Activated effector memory CD4-positive, alpha-beta T cell treated with anti-CD3 and anti-CD28 coated beads, Interleukin-2, amount 50 U/mL, for 16 hours (primary cell): ENCODE measurements around the gene ANO6.
"Not testable (repeated sequence)": the region's sequence is repeated elsewhere in the genome, so short reads cannot be mapped to it uniquely, and the experiment has no call there.

Source experiments
- DNase-seq: peaks from one replicate; pipeline ENCODE4 v3.0.0-alpha.2; 2020

ANO6 gene

DNA sequence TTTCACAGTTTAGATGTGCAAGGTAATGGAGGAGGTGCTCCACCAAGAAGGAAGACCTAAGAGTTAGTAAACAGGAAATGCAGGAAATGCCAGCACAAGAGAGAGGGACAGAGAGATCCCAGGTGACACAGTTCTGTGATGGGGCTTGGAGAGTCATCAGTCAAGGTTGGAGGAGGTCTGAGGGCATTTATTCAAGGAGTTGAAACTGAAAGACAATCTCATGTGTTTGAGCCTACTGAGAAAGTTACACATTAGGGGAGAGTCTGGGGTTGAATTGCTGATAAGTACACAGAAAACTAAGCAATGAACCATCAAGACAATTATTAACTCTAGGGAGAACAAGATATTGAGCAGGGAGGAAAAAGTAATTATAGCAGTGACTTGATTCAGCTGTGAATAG lies 138.5 kb downstream of the ANO6 start:
- no peak for DNase-seq

DNA sequence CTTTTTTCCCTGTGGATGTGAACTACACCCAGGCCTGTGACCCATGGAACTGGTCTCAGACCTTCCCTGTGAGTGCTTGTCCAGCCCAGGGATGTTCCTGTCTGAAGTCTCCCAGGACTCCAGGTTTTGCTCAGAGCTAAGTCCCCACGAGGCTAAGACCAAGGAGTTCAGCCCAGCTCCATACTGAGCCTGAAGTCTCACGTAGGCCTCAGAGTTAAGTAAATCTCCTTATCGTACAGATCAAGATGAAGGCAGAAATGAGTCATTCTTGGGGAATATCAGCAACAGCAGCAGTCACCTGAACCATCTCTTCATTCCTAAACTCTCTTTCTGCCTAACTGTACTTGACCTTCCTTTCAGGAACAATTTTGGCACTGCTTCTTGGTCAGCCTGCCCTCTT lies 139.8 kb downstream of the ANO6 start:
- no peak for DNase-seq

DNA sequence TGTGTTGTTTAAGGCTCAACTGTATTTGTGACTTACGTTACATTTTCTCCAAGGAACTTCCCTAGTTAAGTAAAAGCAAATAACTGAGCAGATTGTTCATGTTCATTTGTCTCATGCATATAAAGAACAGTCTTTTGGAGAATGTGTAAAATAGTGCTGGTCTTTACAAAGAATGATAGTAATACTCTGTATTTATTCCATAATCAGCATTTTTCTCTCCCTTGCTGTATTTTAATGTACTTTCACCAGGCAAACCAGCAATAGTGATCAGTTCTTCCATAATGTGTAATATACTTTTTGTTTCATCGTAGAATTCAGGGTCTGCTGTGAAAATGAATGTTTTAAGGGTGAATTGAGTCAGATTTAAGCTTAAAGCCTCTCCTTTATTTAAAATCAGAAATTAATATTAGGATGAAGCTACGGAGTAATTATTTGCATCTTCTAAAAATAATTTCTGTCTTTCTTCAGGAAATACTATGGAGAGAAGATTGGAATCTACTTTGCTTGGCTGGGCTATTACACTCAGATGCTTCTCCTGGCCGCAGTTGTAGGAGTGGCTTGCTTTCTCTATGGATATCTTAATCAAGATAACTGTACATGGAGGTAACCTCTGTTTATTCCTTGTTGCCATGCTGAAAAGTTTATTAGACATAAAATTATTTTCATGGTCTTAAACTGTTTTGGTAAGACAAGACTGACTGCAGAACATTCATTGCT lies 141.1 kb downstream of the ANO6 start:
- no peak for DNase-seq

DNA sequence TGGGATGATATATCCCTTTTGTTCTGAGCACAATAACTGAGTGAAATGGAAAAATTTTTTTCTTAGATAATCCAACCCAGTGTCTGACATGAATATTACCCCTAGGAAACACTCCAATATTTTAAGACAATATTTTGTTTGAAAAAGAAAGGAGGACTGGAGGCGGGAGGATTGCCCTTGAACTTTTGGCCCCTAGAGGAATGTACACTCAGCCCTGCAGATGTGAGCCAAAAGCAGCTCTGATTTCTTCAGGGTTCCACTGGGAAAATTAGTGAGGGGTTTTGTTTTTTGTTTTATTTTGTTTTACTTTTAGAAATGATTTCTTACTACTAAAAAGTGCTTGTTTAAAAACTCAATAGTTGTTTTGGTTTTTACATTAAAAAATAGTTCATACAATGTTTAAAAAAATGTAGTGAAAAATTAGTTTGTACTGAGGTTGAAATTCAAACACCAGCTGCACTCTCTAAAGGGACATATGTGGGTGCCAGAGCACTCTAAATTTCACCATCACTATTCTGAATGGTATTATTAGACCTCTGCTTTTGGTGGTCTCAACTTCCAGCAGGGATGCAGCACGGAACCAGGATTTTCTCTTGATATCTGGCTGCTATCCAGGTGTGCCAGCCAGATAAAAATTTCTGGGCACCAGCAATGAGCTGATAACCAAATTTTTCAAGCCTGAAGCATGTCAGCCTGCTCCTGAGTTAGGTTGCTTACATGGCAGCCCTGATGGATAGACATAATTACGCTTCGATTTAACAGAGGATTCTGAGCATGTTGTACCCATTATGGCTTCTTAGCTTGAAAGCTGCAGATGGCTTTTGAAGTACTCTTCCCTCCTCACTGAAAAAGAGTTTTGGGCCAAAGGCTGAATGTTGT lies 141.9 kb downstream of the ANO6 start:
- no peak for DNase-seq

DNA sequence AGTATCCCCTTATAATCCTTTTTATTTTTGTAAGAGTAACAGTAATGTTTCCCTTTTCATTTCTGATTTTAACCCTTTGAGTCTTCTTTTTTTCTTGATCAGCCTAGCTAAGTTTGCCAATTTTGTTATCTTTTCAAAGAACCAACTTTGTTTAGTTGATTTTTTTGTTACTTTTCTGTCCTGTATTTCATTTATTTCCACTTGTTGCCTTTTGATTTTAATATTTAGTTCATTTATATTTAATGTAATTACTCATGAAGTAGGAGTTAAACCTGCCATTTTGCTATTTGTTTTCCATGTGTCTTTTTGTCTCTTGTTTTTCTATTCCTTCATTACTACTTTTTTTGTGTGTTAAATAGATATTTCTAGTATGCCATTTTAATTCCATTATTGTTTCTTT lies 146.4 kb downstream of the ANO6 start:
- no peak for DNase-seq

DNA sequence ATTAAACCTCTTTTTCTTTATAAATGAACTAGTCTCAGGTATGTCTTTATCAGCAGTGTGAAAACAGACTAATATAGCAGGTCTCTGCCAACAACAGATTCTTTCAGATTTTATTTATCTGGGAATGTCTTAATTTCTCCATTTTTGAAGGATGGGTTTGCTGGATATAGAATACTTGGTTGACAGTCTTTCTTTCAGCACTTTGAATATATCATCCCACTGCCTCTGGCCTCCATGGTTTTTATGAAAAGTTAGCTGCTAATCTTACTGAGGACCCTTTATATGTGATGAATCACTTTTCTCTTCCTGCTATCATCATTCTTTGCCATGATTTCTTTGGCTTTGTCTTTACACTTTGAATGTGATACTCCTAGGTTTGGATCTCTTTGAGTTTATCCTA lies 148.0 kb downstream of the ANO6 start:
- DNase-seq: no peak

DNA sequence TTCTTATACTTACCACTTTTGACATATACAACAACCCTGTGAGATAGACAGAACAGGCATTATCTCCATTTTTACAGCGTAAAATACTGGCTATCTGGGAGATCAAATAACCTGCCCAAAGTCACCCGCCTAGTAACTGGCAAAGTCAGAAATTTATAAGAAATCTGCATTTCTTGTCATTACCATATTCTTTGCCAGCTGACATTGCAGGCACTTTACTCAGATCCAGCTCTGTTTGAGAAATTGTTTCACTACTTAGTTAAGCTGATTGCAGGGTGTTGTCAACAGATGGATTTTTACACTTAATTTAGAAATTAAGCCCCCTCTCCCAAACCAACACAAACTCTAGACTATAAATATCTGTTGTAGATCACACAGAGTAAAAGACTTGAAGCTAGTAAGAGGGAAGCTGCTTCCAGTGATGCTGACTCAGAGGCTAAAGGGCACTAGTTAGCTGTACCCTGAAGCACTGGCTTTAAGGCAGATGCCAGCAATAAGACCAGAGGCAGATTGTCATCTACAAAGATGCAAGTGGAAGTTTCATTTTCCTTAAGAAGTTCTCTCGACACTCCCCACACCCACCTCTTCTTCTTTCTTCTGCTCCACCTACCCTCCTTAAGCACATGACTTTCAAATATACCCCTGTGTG lies 153.1 kb downstream of the ANO6 start:
- DNase-seq: no peak

DNA sequence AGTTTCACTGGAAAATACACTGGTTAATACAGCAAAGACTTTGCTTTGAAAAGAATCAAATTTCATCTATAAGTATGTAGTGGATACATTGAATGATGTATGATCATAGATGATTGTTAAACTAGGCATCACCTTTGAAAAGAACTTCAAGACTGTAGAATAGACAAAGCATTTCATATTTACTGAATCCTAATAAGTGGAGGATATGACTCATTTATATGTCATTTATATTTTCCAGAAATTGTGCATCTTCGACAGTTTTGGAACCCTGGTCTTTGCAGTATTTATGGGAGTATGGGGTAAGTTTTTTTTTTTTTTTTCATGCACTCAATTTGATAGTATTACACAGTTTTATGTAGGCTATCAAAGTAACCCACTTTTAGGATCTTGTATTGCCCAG lies 161.9 kb downstream of the ANO6 start:
- no peak for DNase-seq

DNA sequence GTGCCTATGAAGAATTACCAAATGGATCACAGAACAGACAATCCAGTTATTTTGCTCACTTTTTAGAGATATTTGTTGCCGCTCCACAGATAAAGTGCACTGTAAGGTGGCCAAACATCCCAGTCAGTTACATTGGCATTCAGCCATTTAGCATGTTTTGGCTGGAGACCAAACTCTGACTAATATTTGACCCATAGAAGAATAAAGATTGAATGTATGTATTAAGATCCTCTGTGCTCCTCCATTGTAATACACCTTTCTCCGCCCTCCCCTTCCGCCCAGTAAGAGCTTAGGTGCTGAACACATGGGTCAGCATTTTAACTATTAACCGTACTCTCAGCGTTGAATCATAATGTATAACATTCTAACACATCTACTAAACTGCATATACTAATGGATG lies 163.4 kb downstream of the ANO6 start:
- no peak for DNase-seq

DNA sequence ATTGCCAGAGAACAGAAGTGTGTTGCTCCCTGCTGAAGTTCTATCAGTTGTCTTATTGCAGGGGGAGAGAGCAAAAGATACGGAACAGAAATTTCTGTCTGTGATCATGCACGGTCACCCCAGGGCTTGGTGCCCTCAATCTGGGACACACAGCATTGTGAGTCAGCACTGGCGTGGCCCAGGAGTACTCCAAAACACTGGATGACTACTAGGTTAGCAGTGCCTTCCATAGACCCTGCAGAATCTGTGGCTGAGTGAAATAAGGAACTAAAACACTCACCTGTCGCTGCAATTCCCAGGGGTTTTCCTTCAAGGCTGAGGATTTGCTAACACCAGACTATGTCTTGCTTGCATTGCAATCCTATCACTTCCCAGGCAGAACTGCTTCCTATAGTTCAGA lies 165.5 kb downstream of the ANO6 start:
- no peak for DNase-seq

DNA sequence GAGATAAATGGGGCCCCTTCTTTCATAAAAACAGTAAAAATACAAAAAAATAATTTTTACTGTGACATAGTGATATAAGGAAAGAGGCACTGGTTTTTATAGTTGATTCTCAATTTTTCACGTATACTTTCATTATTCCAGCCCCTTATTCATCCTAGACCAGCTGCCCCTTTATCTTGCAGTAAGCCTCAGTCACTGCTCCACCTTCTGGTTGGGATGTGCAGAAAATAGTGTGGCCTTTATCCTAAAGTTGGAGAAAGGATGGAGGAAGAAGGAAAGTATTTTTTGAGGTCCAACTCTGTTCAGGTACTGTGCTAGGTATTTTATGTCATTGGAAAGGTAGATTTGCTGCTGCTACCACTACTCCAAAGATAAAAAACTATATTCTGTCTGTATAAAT lies 172.7 kb downstream of the ANO6 start:
- DNase-seq: no peak

DNA sequence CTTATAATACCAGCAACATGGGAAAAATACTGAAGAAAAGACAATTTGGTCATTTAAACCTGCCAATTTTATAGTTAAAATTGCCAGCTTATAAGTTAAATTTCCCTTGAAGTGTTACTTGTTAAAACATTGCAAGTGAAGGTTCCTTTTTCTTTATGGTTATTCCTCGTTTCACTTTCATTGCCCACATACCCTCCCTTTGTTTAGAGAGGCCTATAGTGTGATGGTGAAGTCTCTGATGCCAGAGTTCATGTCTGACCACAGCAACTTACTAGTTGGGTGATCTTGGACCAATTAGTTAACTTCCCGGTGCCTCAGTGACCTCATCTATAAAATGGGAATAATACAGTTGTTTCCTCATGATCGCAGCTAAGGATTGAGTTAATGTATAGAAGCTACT lies 173.5 kb downstream of the ANO6 start:
- no peak for DNase-seq

DNA sequence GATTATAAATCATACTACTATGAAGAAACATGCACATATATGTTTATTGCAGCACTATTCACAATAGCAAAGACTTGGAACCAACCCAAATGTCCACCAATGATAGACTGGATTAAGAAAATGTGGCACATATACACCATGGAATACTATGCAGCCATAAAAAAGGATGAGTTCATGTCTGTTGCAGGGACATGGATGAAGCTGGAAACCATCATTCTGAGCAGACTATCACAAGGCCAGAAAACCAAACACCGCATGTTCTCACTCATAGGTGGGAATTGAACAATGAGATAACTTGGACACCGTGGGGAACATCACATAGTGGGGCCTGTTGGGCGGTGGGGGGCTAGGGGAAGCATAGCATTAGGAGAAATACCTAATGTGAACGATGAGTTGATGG lies 181.6 kb downstream of the ANO6 start:
- DNase-seq: not testable (repeated sequence)

DNA sequence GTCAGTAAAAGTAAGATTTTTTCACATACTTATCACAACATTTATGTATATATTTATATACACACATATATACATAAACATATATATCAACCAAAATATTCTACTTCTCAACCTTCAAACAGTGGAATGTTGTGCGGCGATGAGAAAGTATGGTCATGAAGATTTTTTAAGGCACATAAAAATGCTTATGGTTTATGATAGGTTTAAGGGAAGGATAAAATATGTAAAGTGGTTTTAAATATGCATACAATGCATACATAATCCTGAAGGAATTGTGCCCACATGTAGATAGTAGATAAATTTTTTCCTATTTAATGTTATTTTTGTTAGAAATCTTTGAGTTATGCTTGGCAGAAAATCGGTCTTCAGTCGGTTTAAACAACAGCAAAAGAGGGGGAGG lies 182.7 kb downstream of the ANO6 start:
- DNase-seq: no peak

DNA sequence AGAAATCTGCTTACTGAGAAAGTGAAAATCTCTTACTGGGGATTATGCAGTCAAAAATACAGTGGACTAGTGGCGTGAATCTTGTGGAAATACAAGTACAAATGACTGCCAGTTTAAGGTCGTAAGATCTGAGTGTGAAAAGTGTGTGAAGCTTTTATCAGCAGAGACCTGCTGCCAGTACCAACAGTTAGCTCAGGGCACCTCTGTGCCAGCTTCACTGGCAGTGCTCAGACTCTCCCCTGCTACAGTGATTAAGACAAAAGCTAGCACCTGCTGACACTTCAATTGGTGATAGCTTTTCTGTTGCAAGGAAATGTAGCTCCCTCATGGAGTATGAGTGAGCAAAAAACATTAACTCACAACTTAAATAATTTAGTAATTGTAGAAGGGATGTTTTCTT lies 185.1 kb downstream of the ANO6 start:
- DNase-seq: no peak

DNA sequence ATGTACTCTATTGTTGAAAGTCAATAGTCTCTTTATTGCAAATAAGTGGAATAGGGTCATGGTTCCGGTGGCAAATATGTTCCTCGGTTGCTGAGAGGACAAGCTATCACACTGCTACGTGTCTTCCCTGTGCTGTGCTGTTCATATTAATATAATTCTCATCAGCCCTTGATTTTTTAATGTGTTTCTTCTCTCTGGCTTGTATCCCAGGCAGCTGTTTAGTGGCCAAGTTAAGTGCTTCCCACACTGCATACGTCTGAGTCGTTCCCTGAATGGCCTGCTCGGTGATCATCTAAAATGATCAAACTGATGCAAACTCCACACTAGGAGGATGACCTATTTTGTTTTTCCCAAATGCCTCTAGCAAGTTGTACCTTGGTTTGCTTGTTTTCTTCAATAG lies 186.4 kb downstream of the ANO6 start:
- no peak for DNase-seq

DNA sequence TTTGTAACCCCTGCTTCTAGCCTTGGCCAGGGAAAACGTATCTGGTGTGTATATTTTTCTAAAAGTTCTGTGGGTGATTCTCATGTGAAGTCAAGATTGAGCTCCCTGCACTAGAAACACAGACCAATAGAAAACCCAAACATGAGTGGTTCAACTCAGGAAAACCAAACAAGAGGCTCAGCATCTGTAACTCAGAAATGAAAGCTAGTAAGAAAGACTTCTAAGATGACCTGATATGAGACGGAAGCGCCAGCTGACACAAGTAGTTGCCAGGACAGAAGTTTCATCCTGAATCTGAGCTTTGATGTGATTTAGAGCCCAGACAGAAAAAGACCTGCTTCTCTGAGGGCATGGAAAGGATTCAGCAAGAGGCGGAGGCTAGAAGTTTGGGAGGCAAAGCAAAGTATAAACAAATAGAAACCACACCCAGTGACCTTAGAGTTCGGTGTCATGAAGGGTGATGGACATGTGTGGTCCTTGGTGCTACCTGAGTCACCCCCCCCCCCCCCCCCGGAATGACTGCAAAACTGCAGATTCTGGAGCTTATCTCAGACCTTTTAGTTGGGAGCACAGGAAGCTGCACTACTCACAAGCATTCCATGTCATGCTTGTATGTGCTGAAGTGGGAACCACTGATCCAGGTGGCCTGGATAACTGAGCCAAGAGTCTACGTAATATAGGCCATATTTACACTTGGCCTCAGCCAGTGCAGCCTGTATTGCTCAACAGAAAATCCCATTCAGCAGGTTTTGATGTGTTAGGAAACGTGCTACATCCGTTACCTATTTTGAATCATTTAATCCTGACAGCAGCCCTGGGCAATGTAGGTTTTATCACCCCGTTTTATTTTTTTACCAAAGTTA lies 191.3 kb downstream of the ANO6 start:
- no peak for DNase-seq

DNA sequence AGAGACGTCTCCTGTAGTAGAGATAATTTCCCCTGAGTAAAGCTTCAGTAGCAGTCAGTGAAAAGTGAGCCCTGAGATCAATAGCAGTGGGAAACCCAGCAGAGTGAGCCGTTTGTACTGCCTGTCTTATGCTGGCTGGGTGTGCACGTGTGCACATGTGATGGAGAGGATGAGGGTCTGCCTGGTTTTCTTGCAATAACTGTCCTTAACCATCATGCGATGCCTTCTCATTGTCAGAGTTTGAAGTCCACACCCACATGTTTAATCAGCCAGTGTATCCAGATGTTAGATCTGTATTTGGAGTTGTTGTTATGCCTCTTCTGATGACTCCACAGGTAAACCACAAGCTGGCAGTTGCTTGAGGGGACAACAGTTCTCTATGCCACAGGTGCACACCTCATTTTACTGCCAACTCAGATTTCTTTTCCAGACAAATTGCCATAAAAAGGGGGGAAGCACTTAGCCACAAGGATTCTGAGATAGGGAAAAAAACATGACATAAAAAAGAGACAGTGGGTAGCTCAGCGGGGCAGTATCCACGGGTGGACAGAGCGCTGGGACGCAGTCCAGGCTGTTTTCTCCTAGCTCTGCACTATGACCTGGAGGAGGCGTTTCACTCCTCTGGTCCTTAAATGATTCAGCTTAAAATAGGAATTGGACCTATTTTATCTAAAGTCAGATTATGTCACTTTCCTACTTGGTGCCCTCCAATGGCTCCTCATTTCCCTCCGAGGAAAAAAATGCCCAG lies 192.3 kb downstream of the ANO6 start:
- DNase-seq: no peak

DNA sequence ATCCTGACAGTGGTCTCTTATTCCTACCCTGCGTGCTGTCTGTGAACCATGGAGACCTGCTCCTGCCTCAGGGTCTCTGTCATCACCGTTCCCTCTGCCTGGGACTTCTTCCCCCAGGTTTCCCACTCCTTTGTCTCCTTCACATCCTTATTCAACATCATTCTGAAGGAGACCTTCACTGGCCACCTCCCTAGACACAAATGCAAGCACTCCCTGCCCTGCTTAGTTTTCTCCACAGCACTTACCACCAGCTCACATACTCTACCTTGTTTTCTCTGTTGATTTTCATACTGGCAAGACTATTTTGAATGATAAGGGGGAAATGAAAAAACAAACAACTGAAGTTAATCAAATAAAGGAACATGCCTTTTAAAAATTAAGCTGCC lies 192.8 kb downstream of the ANO6 start:
- DNase-seq: no peak

DNA sequence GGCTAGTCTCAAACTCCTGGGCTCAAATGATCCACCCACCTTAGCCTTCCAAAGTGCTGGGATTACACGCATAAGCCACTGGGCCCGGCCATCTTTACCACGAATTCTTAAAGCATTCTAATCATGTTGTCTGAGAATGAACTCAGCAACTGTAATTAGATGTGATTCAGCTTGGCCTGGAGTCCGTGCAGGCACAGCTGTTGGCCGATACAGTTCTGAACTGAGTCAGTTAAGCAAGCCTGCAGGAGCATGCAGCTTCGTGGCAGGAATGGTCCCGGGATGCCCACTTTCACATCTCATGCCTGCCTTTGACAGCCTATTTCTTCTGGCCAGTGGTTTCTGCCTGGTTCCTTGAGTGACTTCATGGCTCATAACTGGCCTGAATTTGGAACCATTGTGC lies 194.1 kb downstream of the ANO6 start:
- DNase-seq: no peak

DNA sequence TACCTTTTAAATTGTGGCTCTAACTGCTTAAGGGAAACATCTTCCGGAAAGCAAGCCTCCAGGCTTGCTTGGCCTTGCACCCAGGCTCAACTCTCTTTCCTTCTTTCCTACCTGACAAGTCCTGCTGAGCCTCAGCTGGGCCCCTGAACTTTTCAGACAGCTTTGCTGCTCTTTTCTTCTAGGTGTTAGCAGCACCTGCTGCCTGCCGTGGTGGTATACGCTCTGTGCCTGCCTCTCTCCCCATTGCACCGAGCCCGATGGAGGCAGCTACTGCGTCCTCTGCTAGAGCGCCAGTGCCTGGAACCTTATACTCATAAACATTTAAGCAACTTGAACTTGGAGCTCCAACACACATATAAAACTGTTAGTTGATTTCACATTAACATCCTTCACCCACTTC lies 195.7 kb downstream of the ANO6 start:
- no peak for DNase-seq

DNA sequence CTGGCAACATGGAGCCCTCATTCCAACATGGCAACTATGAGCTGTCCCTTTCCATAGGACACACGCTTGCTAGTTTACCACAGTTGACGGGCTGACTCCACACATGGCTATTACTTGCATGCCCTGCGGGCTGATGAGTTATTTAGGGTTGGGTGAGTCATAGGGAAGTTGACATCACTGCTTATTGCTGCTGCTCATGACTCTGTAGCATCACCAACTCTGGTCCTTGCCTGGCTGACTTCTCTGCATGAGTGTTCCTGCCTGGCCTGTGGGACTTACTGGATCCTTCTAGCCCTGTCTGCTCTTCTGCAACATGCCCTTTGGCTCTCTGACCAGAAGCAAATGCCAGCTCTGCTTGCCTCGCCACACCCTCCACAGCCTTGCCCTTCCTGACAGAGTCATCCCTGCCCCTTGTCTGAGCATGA lies 199.5 kb downstream of the ANO6 start:
- DNase-seq: peak; percentile 65
